PFSK-1 (cell line): Measurements from ENCODE around the gene PTGER4.

ENCODE experiments used
- FOXP2 ChIP-seq: optimal IDR thresholded peaks from 2 replicates; pipeline ENCODE3; 2011; ENCODE audit warnings: borderline replicate concordance, control low read depth, inconsistent platforms; ENCODE audit not compliant: insufficient read depth; ENCODE audit errors: extremely low read length, extremely low read depth
- POLR2AphosphoS5 ChIP-seq: IDR thresholded peaks from 2 replicates; pipeline ENCODE4 v1.6.1; 2012; ENCODE audit warnings: low read depth, mild to moderate bottlenecking, control low read depth, low read length, moderate library complexity
- REST ChIP-seq, 2 experiments: IDR thresholded peaks; 2 replicates each; pipeline versions ENCODE4 v1.6.1 to v1.8.0; 2011 to 2012; ENCODE audit warnings: low read depth in 2 of 2, low read length in 2 of 2, control low read depth in 1 of 2, inconsistent platforms in 1 of 2, mild to moderate bottlenecking in 1 of 2, moderate library complexity in 1 of 2; ENCODE audit not compliant: insufficient read depth in 1 of 2
- SIN3A ChIP-seq: IDR thresholded peaks from 2 replicates; pipeline ENCODE4 v1.6.1; 2012; ENCODE audit warnings: mild to moderate bottlenecking, low read length, moderate library complexity, borderline replicate concordance; ENCODE audit not compliant: insufficient read depth
- TAF1 ChIP-seq: IDR thresholded peaks from 2 replicates; pipeline ENCODE4 v1.6.1; 2012; ENCODE audit warnings: low read length, control low read depth, borderline replicate concordance; ENCODE audit not compliant: insufficient read depth

Gene PTGER4

GRCh38 chr5:40682154-40683017, 2.7 kb downstream of the PTGER4 start:
- TF ChIP-seq REST (IDR thresholded peaks at IDR 0.05; ENCODE audit: insufficient read depth in 1 of 2, low read depth in 2 of 2, low read length in 2 of 2) = no peak
- TF ChIP-seq TAF1 = no peak
- no peak for TF ChIP-seq SIN3A
- no peak for TF ChIP-seq POLR2AphosphoS5
- no peak for TF ChIP-seq FOXP2

- TF ChIP-seq FOXP2 (no peak), REST (IDR thresholded peaks at IDR 0.05; ENCODE audit: insufficient read depth in 1 of 2, low read depth in 2 of 2, low read length in 2 of 2) (no peak), SIN3A (no peak), POLR2AphosphoS5 (no peak), TAF1 (no peak)
Observed at GRCh38 chr5:40683305-40683704, 3.6 kb downstream of the PTGER4 start.

- TF ChIP-seq POLR2AphosphoS5 = no peak
- TF ChIP-seq FOXP2 = no peak
- TF ChIP-seq REST (IDR thresholded peaks at IDR 0.05; ENCODE audit: insufficient read depth in 1 of 2, low read depth in 2 of 2, low read length in 2 of 2) = no peak
- TF ChIP-seq SIN3A = no peak
- TF ChIP-seq TAF1 = no peak
Observed at GRCh38 chr5:40685193-40685592, 5.5 kb downstream of the PTGER4 start.

GRCh38 chr5:40685976-40686486, 6.3 kb downstream of the PTGER4 start:
- TF ChIP-seq FOXP2 (no peak), TAF1 (no peak), SIN3A (no peak), REST (IDR thresholded peaks at IDR 0.05; ENCODE audit: insufficient read depth in 1 of 2, low read depth in 2 of 2, low read length in 2 of 2) (no peak), POLR2AphosphoS5 (no peak)
